ENCODE results near the gene AGPAT2.

AGPAT2 gene

DNA sequence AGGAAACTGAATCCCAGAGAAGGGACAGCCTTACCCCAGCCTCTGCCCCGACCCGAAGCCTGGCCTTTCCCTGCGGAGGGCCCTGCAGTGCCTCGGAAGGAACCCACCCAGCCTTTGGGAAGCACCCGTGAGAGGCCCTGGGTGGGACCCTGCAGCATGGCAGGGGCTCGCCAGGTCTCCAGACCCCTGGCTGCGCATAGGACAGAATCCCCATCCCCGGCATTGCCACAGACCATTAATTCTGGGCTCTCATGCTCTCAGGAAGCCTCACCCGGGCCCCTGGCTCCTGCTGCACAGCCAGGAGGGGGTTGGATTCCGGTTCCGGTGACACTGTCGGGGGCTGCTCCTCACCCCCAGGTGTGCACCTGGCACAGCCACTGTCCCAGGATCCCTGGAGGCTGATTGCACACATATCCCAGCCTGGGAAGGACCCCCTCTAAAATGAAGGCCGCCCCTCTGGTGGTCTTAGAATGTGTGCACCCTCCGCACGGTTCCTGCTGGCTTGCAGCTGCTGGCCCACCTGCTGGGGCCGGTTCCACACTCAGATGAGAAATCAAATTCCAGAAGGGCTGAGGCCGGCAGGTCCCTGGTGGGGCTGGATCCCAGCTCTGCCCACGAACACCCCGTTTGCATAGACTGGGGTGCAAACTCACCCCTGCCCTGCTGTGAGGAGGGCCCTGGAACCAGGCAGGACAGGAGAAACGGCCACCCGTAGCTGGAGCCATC, 19.9 kb downstream of the AGPAT2 start (continued):
- TF ChIP-seq, protein P1, sequence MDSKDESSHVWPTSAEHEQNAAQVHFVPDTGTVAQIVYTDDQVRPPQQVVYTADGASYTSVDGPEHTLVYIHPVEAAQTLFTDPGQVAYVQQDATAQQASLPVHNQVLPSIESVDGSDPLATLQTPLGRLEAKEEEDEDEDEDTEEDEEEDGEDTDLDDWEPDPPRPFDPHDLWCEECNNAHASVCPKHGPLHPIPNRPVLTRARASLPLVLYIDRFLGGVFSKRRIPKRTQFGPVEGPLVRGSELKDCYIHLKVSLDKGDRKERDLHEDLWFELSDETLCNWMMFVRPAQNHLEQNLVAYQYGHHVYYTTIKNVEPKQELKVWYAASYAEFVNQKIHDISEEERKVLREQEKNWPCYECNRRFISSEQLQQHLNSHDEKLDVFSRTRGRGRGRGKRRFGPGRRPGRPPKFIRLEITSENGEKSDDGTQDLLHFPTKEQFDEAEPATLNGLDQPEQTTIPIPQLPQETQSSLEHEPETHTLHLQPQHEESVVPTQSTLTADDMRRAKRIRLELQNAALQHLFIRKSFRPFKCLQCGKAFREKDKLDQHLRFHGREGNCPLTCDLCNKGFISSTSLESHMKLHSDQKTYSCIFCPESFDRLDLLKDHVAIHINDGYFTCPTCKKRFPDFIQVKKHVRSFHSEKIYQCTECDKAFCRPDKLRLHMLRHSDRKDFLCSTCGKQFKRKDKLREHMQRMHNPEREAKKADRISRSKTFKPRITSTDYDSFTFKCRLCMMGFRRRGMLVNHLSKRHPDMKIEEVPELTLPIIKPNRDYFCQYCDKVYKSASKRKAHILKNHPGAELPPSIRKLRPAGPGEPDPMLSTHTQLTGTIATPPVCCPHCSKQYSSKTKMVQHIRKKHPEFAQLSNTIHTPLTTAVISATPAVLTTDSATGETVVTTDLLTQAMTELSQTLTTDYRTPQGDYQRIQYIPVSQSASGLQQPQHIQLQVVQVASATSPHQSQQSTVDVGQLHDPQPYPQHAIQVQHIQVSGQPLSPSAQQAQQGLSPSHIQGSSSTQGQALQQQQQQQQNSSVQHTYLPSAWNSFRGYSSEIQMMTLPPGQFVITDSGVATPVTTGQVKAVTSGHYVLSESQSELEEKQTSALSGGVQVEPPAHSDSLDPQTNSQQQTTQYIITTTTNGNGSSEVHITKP (tag by site-specific recombination; IDR thresholded peaks at IDR 0.05) = peak; percentile 96
- TF ChIP-seq ZBTB17 (tag by site-specific recombination; IDR thresholded peaks at IDR 0.05) (0 out of 2 replicates have a peak, but pooled peaks have one; percentile 6), ZNF184 (tag by site-specific recombination; IDR thresholded peaks at IDR 0.05) (no peak), ZIC2 (tag by site-specific recombination; IDR thresholded peaks at IDR 0.05) (peak; percentile 88), EGR2 (tag by site-specific recombination; IDR thresholded peaks at IDR 0.05; ENCODE audit: low read depth) (no peak), GLIS1 (tag by site-specific recombination; IDR thresholded peaks at IDR 0.05) (peak; percentile 84), ZNF133 (tag by site-specific recombination; IDR thresholded peaks at IDR 0.05) (no peak), ZNF561 (tag by site-specific recombination; IDR thresholded peaks at IDR 0.05; ENCODE audit: borderline replicate concordance) (0 out of 2 replicates have a peak, but pooled peaks have one; percentile 51), ZNF37A (tag by site-specific recombination; IDR thresholded peaks at IDR 0.05) (no peak), ZFP41 (tag by site-specific recombination; IDR thresholded peaks at IDR 0.05; ENCODE audit: borderline replicate concordance) (no peak), SETDB1 (IDR thresholded peaks at IDR 0.05; ENCODE audit: insufficient read length, low read length) (no peak)
- TF ChIP-seq, protein P2, sequence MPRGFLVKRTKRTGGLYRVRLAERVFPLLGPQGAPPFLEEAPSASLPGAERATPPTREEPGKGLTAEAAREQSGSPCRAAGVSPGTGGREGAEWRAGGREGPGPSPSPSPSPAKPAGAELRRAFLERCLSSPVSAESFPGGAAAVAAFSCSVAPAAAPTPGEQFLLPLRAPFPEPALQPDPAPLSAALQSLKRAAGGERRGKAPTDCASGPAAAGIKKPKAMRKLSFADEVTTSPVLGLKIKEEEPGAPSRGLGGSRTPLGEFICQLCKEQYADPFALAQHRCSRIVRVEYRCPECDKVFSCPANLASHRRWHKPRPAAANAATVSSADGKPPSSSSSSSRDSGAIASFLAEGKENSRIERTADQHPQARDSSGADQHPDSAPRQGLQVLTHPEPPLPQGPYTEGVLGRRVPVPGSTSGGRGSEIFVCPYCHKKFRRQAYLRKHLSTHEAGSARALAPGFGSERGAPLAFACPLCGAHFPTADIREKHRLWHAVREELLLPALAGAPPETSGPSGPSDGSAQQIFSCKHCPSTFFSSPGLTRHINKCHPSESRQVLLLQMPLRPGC (tag by site-specific recombination; IDR thresholded peaks at IDR 0.05) = 0 out of 2 replicates have a peak, but pooled peaks have one; percentile 12

DNA sequence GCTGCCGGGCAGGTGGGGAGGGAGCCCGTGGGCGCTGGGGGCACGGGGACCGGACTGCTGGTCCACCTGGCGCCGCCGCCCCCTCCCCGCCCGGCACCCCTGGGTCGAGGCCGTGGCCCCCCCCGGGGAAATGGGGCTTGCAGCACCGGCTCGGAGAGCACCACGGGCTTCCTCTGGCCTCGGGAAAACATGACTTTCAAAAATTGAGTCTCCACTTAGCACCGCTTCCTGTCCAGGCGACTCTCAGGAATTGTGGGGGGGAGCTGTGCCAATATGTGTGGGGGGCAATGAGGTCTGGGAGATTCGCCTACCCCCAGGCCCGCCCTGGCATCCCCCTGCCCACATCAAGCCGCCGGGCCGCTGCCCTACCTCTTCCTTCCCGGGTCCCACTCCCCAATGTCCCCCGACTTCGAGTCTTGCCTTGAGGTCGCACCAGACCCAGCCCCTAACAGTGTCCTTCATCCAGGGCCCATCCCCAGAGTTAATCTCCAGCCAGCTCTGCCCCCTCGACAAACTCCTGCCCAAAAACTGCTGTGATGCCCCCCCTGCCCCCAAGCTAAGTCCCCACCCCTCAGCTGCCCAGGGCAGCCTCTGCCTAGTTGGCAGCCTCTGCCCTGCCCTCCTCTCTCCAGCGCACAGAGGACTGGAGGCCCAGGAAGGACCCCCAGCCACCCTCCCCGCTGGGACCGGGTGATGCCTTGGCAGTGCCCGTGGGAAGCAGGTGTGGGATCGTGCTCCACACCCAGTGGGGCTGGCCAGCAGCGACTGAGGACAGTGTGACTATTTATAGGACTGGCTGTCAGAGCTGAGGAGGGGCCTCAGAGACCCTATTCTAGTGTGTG, 20.7 kb downstream of the AGPAT2 start:
- H3K9me3 ChIP-seq (ENCODE audit: control insufficient read depth, insufficient read depth, low read depth, low read length) = no peaks in the 10 kb centered on the region
- ChIA-PET CTCF (interaction anchor here (0.7 to 0.9 kb wide), 5 partner anchors 8 to 528 kb away, joined by 3 to 4 read pairs (median 3); no protein-coding TSS in a partner anchor), POLR2A (interaction anchor here (0.6 kb wide), 1 partner anchor 9 kb away, joined by 5 read pairs; no protein-coding TSS in a partner anchor)
- H3K4me1 ChIP-seq (ENCODE audit: control insufficient read depth, insufficient read depth, low read length) = no peaks in the 10 kb centered on the region
- no peaks in the 10 kb centered on the region for H3K36me3 ChIP-seq (ENCODE audit: control insufficient read depth in 2 of 2, insufficient read depth in 1 of 2, low read length in 2 of 2)
- H3K4me3 ChIP-seq (ENCODE audit: low read depth, low read length) = peak overlapping the region; percentile 33
- no peak overlapping the region for H3K27ac ChIP-seq (ENCODE audit: extremely low read depth, low read depth, low read length)
- TF ChIP-seq, protein P3, sequence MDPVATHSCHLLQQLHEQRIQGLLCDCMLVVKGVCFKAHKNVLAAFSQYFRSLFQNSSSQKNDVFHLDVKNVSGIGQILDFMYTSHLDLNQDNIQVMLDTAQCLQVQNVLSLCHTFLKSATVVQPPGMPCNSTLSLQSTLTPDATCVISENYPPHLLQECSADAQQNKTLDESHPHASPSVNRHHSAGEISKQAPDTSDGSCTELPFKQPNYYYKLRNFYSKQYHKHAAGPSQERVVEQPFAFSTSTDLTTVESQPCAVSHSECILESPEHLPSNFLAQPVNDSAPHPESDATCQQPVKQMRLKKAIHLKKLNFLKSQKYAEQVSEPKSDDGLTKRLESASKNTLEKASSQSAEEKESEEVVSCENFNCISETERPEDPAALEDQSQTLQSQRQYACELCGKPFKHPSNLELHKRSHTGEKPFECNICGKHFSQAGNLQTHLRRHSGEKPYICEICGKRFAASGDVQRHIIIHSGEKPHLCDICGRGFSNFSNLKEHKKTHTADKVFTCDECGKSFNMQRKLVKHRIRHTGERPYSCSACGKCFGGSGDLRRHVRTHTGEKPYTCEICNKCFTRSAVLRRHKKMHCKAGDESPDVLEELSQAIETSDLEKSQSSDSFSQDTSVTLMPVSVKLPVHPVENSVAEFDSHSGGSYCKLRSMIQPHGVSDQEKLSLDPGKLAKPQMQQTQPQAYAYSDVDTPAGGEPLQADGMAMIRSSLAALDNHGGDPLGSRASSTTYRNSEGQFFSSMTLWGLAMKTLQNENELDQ (tag by site-specific recombination; IDR thresholded peaks at IDR 0.05; ENCODE audit: low read depth) = no peak
- TF ChIP-seq, protein P4, sequence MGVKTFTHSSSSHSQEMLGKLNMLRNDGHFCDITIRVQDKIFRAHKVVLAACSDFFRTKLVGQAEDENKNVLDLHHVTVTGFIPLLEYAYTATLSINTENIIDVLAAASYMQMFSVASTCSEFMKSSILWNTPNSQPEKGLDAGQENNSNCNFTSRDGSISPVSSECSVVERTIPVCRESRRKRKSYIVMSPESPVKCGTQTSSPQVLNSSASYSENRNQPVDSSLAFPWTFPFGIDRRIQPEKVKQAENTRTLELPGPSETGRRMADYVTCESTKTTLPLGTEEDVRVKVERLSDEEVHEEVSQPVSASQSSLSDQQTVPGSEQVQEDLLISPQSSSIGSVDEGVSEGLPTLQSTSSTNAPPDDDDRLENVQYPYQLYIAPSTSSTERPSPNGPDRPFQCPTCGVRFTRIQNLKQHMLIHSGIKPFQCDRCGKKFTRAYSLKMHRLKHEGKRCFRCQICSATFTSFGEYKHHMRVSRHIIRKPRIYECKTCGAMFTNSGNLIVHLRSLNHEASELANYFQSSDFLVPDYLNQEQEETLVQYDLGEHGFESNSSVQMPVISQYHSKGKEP (tag by site-specific recombination; IDR thresholded peaks at IDR 0.05) = no peak
- TF ChIP-seq GLIS1 (tag by site-specific recombination; IDR thresholded peaks at IDR 0.05) (0 out of 2 replicates have a peak, but pooled peaks have one; percentile 14), ZNF266 (tag by site-specific recombination; IDR thresholded peaks at IDR 0.05; ENCODE audit: low read depth) (no peak), KLF10 (tag by site-specific recombination; IDR thresholded peaks at IDR 0.05) (no peak), ZNF324 (tag by site-specific recombination; IDR thresholded peaks at IDR 0.05) (no peak), ZNF433 (tag by site-specific recombination; IDR thresholded peaks at IDR 0.05; ENCODE audit: low read depth) (no peak), ZNF548 (tag by site-specific recombination; IDR thresholded peaks at IDR 0.05) (no peak)
- TF ChIP-seq, protein P5, sequence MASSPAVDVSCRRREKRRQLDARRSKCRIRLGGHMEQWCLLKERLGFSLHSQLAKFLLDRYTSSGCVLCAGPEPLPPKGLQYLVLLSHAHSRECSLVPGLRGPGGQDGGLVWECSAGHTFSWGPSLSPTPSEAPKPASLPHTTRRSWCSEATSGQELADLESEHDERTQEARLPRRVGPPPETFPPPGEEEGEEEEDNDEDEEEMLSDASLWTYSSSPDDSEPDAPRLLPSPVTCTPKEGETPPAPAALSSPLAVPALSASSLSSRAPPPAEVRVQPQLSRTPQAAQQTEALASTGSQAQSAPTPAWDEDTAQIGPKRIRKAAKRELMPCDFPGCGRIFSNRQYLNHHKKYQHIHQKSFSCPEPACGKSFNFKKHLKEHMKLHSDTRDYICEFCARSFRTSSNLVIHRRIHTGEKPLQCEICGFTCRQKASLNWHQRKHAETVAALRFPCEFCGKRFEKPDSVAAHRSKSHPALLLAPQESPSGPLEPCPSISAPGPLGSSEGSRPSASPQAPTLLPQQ (tag by site-specific recombination; IDR thresholded peaks at IDR 0.05) = no peak
- TF ChIP-seq, protein P6, sequence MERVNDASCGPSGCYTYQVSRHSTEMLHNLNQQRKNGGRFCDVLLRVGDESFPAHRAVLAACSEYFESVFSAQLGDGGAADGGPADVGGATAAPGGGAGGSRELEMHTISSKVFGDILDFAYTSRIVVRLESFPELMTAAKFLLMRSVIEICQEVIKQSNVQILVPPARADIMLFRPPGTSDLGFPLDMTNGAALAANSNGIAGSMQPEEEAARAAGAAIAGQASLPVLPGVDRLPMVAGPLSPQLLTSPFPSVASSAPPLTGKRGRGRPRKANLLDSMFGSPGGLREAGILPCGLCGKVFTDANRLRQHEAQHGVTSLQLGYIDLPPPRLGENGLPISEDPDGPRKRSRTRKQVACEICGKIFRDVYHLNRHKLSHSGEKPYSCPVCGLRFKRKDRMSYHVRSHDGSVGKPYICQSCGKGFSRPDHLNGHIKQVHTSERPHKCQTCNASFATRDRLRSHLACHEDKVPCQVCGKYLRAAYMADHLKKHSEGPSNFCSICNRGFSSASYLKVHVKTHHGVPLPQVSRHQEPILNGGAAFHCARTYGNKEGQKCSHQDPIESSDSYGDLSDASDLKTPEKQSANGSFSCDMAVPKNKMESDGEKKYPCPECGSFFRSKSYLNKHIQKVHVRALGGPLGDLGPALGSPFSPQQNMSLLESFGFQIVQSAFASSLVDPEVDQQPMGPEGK (tag by site-specific recombination; IDR thresholded peaks at IDR 0.05) = peak; percentile 68
